ENCODE measurements around the gene NR1H4.
A peak's percentile ranks its signal among the peaks of the same experiment; 100 is the strongest.
"Not testable (repeated sequence)": the region's sequence is repeated elsewhere in the genome, so short reads cannot be mapped to it uniquely, and the experiment has no call there.

NR1H4 gene

DNA sequence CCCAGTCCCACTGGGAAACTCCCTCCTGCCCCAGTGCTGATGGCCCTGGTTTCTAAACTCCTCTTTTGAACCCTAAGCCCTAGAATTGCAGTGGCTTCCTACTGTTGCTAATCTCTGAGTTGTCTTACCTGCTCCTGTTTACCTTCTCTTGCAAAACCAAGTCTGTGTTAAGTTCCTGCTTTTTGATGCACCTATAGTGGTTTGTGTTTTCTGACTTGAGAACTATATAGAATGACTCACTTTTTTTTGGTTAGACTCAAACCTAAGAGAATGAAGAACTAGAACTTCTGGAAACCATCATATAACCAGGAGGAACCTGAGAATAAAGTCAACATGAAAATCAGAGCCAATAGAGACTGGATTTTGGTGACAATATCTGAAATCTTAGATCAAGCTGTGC is 94.3 kb downstream of the NR1H4 start:
- no peak for DNase-seq (ENCODE audit: low spot score)

DNA sequence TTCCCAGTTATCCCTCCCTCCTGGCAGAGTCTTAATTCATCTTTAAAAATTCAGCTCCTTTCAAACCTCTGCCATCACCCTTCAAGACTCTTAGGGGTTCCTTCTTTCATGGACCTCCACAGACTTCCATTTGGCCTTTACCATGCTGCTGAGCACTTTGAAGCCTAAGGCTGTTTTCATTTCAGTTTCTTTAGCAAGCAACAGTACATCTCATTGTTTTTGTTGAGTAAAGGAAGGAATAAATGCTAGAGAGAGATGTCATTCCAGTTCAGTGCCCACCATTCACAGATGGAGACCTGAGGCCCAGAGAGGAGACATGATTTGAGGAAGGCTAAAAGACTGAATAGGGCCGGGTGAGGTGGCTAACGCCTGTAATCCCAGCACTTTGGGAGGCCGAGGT is 98.5 kb downstream of the NR1H4 start:
- no peak for DNase-seq (ENCODE audit: low spot score)

DNA sequence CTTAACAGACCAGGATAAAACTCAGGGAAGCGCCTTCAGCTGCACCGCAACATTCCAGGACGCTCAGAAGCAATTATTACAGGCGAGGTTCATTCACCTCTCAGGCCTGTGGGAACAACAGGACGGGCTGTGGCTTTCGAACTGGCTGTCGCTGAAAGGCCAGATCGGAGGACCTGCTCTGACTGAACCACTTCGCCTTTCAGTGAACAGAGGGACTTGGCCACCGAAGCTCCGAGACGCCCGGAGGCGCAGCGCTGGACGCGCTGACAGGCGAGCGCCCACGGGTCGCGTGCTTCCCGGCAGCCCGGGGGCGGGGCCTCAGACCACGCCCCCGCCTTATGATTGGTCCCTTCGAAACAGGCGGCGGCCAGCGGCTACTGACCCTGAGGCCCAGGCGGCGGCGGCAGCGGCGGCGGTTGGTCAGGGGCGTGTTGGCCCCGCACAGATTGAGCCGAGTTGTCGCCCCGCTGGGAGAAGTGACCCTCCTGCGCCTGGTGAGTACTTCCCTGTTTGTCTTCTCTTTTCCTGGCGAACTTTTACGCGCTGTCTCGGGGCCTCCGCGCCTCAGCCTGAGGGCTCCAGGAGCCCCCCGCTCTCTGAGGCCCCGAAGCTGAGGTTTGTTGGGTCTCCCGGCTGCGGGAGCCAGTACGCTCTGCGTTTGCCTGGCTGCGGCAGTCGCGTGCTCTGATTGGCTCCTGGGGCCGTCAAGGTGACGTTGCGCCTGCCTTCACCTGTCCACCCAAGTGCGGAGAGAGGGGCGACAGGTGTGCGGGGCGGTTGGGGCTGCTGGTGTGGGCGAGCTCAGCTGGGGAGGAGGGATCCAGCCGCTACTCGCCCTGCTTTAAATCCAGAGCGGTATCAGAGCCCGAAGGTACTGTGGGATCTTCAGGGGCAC is 99.9 kb downstream of the NR1H4 start, which contains the start of gene GAS2L3:
TSS of gene GAS2L3 (plus strand) at position 393 of the 895 bp plus-strand sequence. CDS start 21,221 bp downstream, outside the sequence.
- peak; percentile 84 for DNase-seq (ENCODE audit: low spot score)

DNA sequence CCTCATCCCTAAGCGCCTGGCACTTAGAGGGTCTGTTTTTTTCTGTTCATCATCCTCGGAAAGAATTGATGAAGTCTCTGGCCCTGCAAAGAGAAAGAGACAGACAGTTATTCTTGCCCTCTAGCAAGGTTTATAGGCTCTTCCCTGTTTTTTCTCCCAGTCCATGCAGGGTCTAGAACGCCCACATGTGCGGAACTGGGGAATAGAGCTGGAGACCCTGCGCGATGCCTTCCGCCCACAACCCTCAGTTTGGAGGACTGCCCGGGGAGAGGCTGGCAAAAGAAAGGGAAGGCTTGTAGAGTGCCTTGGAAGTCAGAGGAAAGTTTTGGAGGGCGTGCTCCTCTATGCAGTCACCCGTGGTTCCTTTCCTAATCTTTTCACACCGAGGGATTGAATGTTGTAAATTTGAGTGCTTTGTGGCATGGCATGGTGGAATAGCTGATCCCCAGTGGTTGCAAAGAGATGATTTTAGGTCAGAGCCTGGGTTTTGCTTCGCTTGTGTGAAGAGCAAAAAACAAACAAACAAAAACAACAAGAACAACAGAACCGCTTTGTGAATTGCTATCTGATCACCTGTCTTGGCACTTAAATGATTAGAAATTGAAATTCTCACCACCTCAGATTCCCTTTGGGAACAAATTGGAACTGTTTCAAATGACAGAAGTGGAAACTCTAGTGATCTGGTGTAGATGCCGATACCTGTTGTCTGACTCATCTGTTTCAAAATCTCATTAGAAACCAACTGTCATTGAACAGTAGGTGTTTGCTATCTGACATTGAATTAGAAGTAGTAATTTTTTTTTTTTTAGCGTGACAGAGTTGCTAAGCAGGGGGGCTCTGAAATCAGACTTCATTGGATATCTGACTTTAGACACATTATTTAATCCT is 100.8 kb downstream of the NR1H4 start:
- DNase-seq (ENCODE audit: low spot score), result peak; percentile 10

DNA sequence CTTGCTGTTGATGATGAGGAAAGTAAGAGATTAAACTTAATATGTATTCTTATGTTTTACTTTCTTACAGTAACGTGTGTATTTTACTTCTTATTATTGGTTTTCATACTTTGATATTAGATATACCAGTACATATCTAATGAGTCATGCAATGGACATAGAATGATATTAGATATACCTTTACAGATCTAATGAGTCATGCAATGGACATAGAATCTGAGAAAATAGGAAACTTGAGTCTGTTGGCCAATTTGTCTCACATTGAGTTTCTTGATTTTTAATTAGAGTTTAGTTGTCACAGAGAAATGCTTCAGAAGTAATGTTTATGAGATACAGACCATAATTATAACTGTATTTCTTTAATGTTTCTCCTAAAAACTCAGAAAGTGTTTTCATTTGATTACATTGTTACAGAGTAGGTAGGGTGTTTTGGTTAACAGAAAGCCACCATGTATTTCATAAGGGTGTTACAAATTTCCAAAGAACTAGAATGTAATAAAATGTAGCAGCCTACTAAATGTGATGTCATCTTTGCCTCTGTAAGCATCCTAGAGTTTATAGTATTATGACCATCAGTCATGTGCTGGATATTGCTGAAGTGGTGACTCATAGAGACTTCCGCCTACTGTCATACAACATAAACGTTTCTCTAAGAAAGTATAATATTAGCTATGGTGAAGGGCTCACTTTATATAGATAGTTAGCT is 102.8 kb downstream of the NR1H4 start:
- DNase-seq (ENCODE audit: low spot score), result peak; percentile 30

DNA sequence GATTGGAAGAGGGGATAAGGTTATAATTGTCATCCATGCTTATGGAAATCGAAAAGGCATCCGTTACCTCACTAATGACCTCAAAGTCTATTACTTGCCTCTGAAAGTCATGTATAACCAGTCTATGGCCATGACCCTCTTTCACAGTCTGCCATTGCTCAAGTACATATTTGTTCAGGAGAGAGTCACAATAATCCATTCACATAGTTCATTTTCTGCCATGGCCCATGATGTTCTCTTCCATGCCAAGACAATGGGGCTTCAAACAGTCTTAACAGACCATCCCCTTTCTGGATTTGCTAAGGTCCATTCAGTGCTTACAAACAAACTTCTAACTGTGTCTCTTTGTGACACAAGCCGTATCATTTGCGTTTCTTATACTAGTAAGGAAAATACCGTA is 105.3 kb downstream of the NR1H4 start:
- no peak for DNase-seq (ENCODE audit: low spot score)

DNA sequence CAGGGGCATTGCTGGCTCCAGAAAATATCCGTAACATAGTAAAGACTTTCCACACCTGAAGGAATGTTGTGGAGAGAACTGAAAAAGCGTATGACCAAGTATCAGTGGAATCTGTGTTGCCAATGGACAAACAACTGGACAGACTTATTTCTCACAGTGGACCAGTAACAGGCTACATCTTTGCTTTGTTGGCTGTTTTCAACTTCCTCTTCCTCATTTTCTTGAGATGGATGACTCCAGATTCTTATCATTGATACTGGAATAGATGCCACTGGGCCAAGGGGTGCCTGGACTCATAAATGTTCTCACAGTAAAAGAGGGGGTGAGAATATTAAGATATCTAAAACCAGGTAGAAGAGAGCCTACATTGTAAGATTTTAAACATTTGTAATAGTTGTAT is 106.2 kb downstream of the NR1H4 start:
- DNase-seq (ENCODE audit: low spot score), result no peak

DNA sequence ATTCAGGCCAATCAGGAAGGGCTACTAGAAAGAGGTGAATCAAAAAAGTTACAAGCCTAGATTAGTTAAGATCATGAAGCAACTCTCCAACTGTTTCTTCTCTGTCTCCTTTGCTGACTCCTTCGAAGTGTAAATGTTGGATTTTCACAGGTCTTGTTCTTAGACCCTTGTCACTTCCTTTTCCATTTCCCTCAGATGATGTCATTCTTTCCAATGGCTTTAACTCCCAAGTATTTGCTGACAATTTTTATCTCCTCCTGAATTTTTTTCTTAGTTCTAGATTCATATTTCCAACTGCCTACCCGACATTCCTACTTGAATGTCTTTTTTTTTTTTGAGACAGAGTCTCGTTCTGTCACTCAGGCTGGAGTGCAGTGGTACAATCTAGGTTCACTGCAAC is 110.6 kb downstream of the NR1H4 start:
- no peak for DNase-seq (ENCODE audit: low spot score)

DNA sequence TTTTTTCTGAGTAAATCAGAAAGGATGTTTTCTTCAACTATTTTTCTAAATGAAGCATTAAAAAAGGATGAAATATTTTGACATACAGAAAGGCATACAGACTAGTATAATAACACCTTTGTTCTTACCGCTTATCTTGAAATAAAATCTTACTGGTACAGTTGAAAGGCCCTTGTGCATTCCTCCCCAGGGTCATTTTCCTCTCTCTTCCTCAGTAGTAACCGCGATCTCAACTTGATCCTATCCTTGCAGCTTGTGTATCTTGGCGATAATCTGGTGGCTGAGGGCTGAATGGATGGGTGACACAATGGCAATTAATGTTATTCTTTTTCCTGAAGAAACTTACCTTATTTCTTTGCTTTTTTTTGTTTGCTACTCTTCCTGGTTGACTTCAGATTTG is 118.3 kb downstream of the NR1H4 start:
- no peak for DNase-seq (ENCODE audit: low spot score)

DNA sequence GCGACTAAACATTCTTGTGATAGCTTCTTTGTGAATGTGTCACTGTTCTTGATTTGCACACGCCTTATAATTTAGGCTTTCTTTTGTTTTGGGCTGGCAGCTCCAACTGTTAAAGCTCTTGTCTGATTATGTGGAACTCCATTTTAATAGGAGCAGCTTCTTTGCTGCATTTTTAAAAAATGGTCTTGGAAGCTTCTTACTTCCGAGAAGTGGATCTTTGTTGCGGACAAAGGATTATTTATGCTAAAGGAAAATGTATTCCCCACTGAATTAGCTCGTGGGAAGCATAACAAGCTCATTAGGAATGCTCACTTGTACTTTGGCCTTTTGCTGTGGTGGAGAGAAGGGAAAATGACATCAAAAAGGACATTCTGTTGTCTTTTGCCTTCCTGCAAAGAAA is 119.8 kb downstream of the NR1H4 start:
- no peak for DNase-seq (ENCODE audit: low spot score)

DNA sequence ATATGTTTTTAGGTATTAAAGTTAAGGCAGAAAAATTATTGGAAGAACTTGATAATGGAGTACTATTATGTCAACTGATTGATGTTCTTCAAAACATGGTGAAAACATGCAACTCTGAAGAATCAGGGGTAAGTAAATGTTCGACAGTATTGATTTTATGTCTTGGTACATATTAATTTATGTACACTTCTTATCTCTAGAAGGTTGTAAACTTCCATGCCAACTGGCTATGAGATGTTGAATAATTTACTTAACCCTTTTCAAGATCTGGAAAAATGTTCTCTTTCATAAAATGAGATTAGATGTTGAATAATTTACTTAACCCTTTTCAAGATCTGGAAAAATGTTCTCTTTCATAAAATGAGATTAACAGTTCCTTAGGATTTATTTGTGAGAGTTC is 128.0 kb downstream of the NR1H4 start:
- no peak for DNase-seq (ENCODE audit: low spot score)

DNA sequence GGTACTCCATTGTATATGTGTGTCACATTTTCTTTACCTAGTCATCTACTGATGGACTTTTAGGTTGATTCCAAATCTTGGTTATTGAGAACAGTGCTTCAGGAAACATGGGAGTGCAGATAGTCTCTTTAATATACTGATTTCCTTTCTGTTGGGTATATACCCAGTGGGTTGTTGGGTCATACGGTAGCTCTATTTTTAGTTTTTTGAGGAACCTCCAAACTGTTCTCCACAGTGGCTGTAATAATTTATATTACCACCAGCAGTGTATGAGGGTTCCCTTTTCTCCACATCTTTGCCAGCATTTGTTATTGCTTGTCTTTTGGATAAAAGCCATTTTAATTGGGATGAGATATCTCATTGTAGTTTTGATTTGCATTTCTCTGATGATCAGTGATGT is 129.3 kb downstream of the NR1H4 start:
- DNase-seq (ENCODE audit: low spot score), result not testable (repeated sequence)

DNA sequence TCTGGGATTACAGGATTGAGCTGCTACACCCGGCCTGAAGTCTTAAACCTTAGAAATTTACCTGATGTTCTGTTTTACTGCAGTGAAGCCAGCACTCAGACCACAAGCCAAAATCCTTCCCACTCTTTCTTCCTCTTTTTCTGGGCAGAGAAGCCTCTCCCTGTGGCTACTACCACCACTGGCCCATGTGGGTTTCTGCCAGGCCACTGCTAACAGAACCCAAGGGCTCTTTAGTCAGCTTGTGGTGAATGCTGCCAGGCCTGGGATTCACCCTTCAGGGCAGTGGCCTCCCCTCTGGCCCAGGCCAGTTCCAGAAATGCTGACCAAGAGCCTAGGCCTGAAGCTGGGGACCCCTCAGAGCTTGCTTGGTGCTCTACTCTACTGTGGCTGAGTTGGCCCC is 135.1 kb downstream of the NR1H4 start:
- DNase-seq (ENCODE audit: low spot score), result no peak

DNA sequence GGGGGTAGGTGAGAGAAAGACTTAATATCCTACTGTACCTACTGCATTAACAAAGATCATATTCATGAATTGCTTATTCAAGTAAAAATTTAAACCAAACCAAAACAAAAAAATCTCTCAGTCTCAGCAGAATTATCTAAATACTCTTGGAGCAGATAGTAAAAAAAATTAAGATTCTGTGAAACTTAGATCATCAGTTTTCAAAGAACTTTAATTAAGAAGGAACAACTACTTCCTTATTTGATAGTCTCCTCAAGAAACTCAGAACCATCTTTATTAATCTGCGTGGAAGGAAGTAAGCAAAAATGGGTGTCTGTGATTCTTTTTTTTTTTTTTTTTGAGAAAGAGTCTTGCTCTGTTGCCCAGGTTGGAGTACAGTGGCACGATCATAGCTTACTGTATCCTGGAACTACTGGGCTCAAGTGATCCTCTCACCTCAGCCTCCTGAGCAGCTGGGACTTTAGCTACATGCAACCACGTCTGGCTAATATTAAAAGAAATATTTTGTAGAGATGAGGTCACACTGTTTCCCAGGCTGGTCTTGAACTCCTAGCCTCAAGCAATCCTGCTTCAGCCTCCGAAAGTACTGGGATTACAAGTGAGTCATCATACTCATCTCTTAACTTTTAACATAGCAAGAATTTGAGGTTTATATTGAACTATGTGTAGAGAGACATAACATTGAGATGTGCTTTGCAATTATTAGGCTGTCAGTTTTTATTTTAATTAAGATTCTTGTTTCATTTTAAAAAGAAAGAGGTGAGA is 137.2 kb downstream of the NR1H4 start:
- DNase-seq (ENCODE audit: low spot score), result no peak

DNA sequence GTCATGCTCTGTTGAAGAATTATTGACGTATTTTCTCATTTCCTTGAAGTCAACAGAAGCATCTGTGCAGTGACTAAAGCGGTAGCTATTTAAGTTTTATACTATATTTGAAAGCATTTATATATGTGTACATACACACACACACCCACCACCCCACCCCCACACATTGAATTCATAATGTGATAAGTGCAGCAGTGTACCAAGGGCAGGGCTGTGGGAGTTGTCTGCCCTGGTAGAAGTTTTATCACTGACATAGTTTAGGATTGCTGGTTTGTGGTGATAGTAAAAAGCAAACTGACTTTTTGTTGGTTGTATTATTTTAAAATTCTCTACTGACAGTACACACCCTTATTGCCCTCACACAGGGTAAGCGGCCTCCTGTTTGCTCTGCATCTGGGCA is 138.9 kb downstream of the NR1H4 start:
- peak; percentile 66 for DNase-seq (ENCODE audit: low spot score)

Data from hematopoietic multipotent progenitor cell treated with erythropoietin and hydrocortisone succinate and interleukin-3 and kit ligand, for 15 days (in vitro differentiated cells).